OCI-LY1 (cell line): ENCODE results near the gene UMAD1.

Experiments used
- EZH2 ChIP-seq: fragments of 200-600 bp; sonication (generic), shearing (Covaris generic); IDR thresholded peaks from 2 replicates; pipeline ENCODE4 v1.8.0; 2017; ENCODE audit warnings: borderline replicate concordance, mixed run types, mild to moderate bottlenecking, antibody characterized with exemption, low read length, moderate library complexity, mixed read lengths
- TF ChIP-seq, protein P1 (sequence below): fragments of 200-600 bp; sonication (generic), shearing (Covaris generic); IDR thresholded peaks from 2 replicates; pipeline ENCODE4 v1.5.1; 2017; ENCODE audit warnings: mild to moderate bottlenecking, antibody characterized with exemption, low read length, moderate library complexity, mixed read lengths

DNA sequence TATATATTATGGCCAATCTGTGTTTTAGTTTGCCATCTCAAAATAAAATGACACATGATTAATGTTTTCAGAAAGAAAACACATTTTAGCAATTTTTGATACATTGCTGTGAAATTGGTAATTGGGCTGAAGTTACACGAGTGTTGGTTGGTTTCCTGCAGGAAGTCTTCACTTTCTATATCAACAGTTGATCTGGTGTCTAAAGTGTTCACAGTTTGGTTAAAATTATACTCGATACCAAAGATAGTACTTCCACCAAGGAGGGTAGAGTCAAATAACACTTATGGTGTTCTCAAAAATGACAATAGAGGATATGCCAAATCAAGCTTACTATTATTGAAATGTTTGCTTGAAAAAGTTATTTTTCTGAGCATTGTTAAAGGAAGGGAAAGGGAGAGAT lies 207.7 kb downstream of the UMAD1 start:
- TF ChIP-seq, protein P1, sequence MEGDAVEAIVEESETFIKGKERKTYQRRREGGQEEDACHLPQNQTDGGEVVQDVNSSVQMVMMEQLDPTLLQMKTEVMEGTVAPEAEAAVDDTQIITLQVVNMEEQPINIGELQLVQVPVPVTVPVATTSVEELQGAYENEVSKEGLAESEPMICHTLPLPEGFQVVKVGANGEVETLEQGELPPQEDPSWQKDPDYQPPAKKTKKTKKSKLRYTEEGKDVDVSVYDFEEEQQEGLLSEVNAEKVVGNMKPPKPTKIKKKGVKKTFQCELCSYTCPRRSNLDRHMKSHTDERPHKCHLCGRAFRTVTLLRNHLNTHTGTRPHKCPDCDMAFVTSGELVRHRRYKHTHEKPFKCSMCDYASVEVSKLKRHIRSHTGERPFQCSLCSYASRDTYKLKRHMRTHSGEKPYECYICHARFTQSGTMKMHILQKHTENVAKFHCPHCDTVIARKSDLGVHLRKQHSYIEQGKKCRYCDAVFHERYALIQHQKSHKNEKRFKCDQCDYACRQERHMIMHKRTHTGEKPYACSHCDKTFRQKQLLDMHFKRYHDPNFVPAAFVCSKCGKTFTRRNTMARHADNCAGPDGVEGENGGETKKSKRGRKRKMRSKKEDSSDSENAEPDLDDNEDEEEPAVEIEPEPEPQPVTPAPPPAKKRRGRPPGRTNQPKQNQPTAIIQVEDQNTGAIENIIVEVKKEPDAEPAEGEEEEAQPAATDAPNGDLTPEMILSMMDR = no peak
- TF ChIP-seq EZH2 = no peak
